Uterus (tissue), 2 donors: ENCODE results near the gene PCED1B.

Experiments
- CTCF ChIP-seq, 4 experiments: fragments of 200-600 bp in 2 of 4; fragments of 450-650 bp in 2 of 4; sonication (generic) in 2 of 4; IDR thresholded peaks; one replicate each; pipeline ENCODE4 v1.5.1; 2016 to 2019; ENCODE audit warnings: antibody characterized with exemption in 4 of 4, mild to moderate bottlenecking in 2 of 4, moderate library complexity in 1 of 4
- POLR2A ChIP-seq, 2 donors: fragments of 450-650 bp; IDR thresholded peaks; one replicate each; pipeline ENCODE4 v1.6.1; 2016; ENCODE audit warnings: antibody characterized with exemption in 2 of 2, mild to moderate bottlenecking in 1 of 2, moderate library complexity in 1 of 2

GRCh38 chr12:47277972-47278448 is 198.6 kb downstream of the PCED1B start:
- TF ChIP-seq CTCF (IDR thresholded peaks at IDR 0.05), result no peak
- TF ChIP-seq POLR2A (IDR thresholded peaks at IDR 0.05), result no peak
